ENCODE measurements around the gene PRDX5. TPM values are rescaled to one million over a fixed set of nuclear protein-coding genes. Genes with fewer than 3 reads are reported as not detected.

The PRDX5 gene
- total RNA-seq, 2 experiments from 2014 or later = 156 to 164 TPM

DNA sequence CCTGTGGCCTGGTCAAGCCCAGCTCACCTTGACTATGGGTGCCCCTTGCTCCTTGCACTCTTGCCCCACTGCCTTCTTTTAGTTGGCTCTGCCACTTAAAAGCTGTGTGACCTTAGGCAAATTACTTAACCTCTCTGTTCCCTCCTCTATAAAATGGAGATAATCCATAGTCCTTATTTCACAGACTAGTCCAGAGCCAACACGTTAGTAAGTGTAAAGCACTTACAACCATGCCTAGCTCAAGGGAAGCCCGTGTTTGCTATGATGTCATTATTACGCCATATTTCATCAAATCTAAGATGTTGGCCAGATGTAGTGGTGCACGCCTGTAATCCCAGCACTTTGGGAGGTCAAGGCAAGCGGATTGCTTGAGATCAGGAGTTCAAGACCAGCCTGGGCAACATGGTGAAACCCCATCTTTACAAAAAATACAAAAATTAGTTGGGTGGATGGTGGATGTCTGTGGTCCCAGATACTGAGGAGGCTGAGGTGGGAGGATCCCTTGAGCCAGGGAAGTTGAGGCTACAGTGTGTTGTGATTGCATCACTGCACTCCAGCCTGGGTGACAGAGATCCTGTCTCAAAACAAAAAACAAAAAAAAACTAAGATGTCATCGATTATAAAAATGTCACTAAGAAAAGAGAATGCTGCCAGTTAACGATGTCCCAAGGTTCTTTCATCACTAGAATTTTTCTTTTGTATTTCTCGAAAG lies 19.8 kb downstream of the PRDX5 start:
- CTCF ChIA-PET = interaction anchor here (0.7 to 1.8 kb wide), 2 partner anchors 20 to 338 kb away, joined by 4 to 8 read pairs; partner anchors contain the start of genes PRDX5 and TRMT112
- Mint-ChIP-seq H3K27ac (peak overlapping the region; percentile 38), H3K4me3 (no peak overlapping the region), H3K27me3 (no peaks in the 10 kb centered on the region), H3K9me3 (no peaks in the 10 kb centered on the region), H3K4me1 (ENCODE audit: low read depth) (peaks cover 45% of the 10 kb centered on the region), H3K36me3 (peaks cover 23% of the 10 kb centered on the region)
- no peak for DNase-seq
- POLR2A ChIA-PET = no interaction called here
- intact Hi-C loops (cut with micrococcal nuclease) = no loop called here

GRCh38 chr11:64338716-64339115 lies 20.8 kb downstream of the PRDX5 start:
- no peaks in the 10 kb centered on the region for H3K9me3 Mint-ChIP-seq
- H3K27me3 Mint-ChIP-seq = no peaks in the 10 kb centered on the region
- H3K4me3 Mint-ChIP-seq = peak overlapping the region; percentile 91
- DNase-seq = no peak
- ChIA-PET POLR2A (interaction anchor here (1.7 kb wide), 1 partner anchor 21 kb away, joined by 15 read pairs; the partner anchor contains the start of genes PRDX5 and TRMT112), CTCF (interaction anchor here (0.6 to 1.8 kb wide), 4 partner anchors 12 to 339 kb away, joined by 3 to 8 read pairs (median 4); partner anchors contain the start of genes PRDX5 and TRMT112)
- H3K36me3 Mint-ChIP-seq = peaks cover 23% of the 10 kb centered on the region
- H3K4me1 Mint-ChIP-seq (ENCODE audit: low read depth) = peaks cover 47% of the 10 kb centered on the region
- peak overlapping the region; percentile 95 for H3K27ac Mint-ChIP-seq
- intact Hi-C loops (cut with micrococcal nuclease) = no loop called here

DNA sequence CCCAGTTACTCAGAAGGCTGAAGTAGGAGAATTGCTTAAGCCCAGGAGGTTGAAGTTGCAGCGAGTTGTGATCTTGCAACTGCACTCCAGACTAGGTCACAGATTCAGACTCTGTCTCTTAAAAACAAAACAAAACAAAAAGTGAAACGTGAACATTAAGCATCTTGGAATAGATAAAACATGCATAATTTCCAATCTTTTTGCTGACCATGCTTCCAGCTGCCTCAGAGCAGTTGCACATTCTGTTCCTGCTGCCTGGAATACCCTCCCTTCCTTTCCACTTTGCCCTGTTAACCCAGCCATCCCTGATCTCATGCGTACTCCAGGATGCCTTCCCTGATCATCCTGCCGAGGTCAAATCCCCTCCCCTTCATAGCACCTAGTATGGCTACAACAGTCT lies 21.4 kb downstream of the PRDX5 start:
- H3K27me3 Mint-ChIP-seq = no peaks in the 10 kb centered on the region
- POLR2A ChIA-PET = interaction anchor here (0.5 to 1.7 kb wide), 2 partner anchors 14 to 22 kb away, joined by 3 to 15 read pairs; partner anchors contain the start of genes PRDX5 and TRMT112

DNA sequence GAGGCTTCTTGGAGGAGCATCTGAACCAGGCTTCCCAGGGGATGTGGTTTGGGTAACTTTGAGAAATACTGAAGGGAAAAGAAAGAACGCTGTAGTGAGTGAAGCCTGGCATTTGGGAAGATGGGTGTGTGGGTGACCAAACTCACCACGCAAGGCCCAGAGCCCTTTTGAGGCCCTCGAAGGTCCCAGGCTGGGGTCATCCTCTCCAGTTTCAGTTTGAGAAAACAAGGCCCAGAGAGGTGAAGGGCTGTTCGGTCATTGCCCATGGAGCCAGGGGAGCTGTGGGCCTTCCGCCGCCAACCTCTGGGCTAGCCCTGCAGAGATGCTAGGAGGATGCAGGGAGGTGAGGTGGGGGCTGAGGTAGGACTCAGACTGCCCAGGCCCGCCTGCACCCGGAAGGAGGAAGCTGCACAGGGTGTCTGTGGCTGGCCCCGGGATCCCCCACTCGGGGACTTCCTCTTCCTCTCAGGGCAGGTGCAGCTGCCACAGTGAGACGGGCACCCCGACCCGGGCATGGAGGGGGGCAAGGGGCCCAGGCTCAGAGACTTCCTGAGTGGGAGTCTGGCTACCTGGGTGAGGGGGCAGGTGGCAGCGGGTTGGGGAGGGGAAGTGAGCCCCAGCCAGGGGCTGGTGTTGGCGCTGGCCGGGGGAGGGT lies 22.0 kb downstream of the PRDX5 start, which contains the start of gene CCDC88B:
Gene CCDC88B, plus strand, starts transcription at position 451 of the 655 bp plus-strand sequence. Its CDS starts 63 bp downstream, at position 514.
- Mint-ChIP-seq H3K27ac (peak within 1 kb of the TSS; percentile 95), H3K4me1 (ENCODE audit: low read depth) (peaks cover 46% of the 10 kb centered on the region), H3K27me3 (no peaks in the 10 kb centered on the region), H3K9me3 (no peaks in the 10 kb centered on the region), H3K4me3 (peak within 1 kb of the TSS; percentile 91), H3K36me3 (peaks cover 25% of the 10 kb centered on the region)
- DNase-seq = peak; percentile 92
- CTCF ChIA-PET = interaction anchor here (1.1 to 3.6 kb wide), 5 partner anchors 8 to 177 kb away, joined by 3 to 34 read pairs (median 9); partner anchors contain the start of genes PRDX5 and TRMT112
- intact Hi-C loops (cut with micrococcal nuclease) = loop anchor here (1.0 kb wide), 1 partner anchor 23 kb away; the partner anchor contains the start of gene TRMT112
- POLR2A ChIA-PET = interaction anchor here (0.5 to 1.7 kb wide), 3 partner anchors 15 to 93 kb away, joined by 3 to 15 read pairs (median 3); partner anchors contain the start of genes PPP1R14B, PRDX5 and TRMT112

More for the DNA sequence above, 21.4 kb downstream of the PRDX5 start:
- CTCF ChIA-PET = interaction anchor here (1.1 to 3.6 kb wide), 4 partner anchors 7 to 177 kb away, joined by 3 to 34 read pairs (median 6); partner anchors contain the start of genes PRDX5 and TRMT112
- DNase-seq = no peak
- Mint-ChIP-seq H3K9me3 (no peaks in the 10 kb centered on the region), H3K4me3 (peak overlapping the region; percentile 91), H3K36me3 (peaks cover 26% of the 10 kb centered on the region), H3K4me1 (ENCODE audit: low read depth) (peaks cover 47% of the 10 kb centered on the region), H3K27ac (peak overlapping the region; percentile 95)
- intact Hi-C loops (cut with micrococcal nuclease) = no loop called here

DNA sequence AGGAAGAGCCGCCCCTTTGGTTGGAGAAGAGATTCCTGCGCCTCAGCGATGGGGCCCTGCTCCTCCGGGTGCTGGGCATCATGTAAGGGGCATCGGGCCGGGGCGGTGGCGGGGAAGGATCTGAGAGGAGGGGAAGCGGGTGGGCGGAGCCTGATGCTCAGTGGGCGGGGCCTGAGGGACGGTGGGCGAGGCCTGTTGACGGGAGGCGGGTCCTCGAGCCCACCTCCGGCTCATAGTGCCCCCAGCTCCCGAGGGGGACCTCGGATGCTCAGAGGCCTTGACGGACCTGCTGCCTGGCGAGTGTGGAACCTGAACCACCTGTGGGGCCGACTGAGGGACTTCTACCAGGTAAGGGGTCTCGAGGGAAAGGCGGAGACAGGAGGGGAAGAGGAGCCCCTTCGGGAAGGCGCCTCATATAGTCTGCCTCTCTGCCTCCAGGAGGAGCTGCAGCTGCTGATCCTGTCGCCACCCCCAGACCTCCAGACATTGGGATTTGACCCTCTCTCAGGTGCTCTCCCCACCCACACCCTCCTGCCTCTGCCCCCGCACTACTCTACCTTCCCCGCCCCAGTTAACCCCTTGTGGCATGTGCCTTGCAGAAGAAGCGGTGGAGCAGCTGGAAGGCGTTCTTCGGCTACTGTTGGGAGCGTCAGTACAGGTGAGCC lies 22.9 kb downstream of the PRDX5 start:
- Mint-ChIP-seq H3K27ac (peak overlapping the region; percentile 95), H3K36me3 (peaks cover 28% of the 10 kb centered on the region), H3K27me3 (no peaks in the 10 kb centered on the region), H3K9me3 (no peaks in the 10 kb centered on the region), H3K4me1 (ENCODE audit: low read depth) (peaks cover 43% of the 10 kb centered on the region), H3K4me3 (peak overlapping the region; percentile 91)
- intact Hi-C loops (cut with micrococcal nuclease) = loop anchor here (1.0 kb wide), 1 partner anchor 24 kb away; the partner anchor contains the start of gene TRMT112
- CTCF ChIA-PET = interaction anchor here (1.8 to 3.6 kb wide), 4 partner anchors 9 to 108 kb away, joined by 6 to 34 read pairs (median 21); partner anchors contain the start of genes PRDX5 and TRMT112
- DNase-seq = peak; percentile 87
- POLR2A ChIA-PET = interaction anchor here (0.6 to 2.1 kb wide), 4 partner anchors 12 to 99 kb away, joined by 3 to 6 read pairs (median 3); partner anchors contain the start of gene PPP1R14B

DNA sequence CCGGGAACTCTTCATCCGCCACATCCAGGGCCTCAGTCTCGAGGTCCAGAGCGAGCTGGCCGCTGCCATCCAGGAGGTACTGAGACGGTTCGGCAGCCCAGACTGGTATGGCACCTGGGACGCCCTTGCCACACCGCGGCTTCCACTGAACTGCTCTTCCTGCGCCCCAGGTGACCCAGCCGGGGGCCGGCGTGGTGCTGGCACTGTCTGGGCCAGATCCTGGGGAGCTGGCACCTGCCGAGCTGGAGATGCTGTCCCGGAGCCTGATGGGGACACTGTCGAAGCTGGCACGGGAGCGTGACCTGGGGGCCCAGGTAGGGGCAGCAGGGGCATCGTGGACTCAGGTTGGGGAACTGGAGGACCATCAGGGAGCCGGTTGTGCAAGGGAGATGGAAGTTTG lies 23.5 kb downstream of the PRDX5 start:
- Mint-ChIP-seq H3K4me1 (ENCODE audit: low read depth) (peaks cover 42% of the 10 kb centered on the region), H3K9me3 (no peaks in the 10 kb centered on the region), H3K4me3 (peak overlapping the region; percentile 91), H3K36me3 (peaks cover 31% of the 10 kb centered on the region), H3K27me3 (no peaks in the 10 kb centered on the region), H3K27ac (peak overlapping the region; percentile 42)
- POLR2A ChIA-PET = interaction anchor here (0.8 to 2.1 kb wide), 4 partner anchors 12 to 100 kb away, joined by 3 to 6 read pairs (median 3); no protein-coding TSS in a partner anchor
- CTCF ChIA-PET = interaction anchor here (1.6 to 3.6 kb wide), 5 partner anchors 9 to 108 kb away, joined by 5 to 34 read pairs (median 9); partner anchors contain the start of genes PRDX5 and TRMT112
- DNase-seq = no peak
- intact Hi-C loops (cut with micrococcal nuclease) = no loop called here

DNA sequence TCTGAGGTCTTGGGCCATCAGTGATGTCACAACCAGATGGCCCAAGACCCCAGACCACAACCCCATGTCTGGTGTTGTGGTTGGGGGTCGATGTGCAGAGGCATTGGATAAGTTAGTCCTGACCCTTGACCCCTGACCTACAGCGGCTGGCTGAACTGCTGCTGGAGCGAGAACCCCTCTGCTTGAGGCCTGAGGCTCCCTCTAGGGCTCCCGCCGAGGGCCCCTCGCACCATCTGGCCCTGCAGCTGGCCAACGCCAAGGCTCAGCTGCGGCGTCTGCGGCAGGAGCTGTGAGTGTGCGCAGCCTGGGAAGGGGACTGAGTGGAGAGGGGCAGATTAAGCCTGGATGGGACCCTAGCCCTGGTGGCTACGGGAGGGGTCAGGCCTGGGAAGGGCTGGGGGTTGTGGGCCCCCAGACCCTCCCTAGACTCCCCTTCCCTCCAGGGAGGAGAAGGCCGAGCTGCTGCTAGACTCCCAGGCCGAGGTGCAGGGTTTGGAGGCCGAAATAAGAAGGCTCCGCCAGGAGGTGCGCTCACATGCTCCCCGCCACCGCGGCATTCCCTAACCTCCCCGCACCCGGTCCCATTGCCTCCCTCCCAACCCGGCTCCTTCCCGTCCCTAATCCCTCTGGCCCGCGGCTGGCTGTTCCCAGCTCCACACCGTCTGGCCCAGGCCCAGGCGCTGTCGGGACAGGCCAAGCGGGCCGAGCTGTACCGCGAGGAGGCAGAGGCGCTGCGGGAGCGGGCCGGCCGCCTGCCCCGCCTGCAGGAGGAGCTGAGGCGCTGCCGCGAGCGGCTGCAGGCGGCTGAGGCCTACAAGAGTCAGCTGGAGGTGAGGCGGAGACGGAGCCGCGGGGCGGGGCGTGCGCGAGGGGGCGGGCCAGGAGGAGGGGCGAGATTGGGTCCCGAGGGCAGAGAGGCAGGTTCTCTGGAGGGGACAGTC lies 24.2 kb downstream of the PRDX5 start:
- Mint-ChIP-seq H3K4me1 (ENCODE audit: low read depth) (peaks cover 42% of the 10 kb centered on the region), H3K4me3 (peak overlapping the region; percentile 37), H3K9me3 (no peaks in the 10 kb centered on the region), H3K27me3 (no peaks in the 10 kb centered on the region), H3K27ac (no peak overlapping the region), H3K36me3 (peaks cover 31% of the 10 kb centered on the region)
- intact Hi-C loops (cut with micrococcal nuclease) = loop anchor here (1.0 to 2.0 kb wide), 2 partner anchors 17 to 37 kb away; partner anchors contain the start of genes ESRRA and RPS6KA4
- ChIA-PET CTCF (interaction anchor here (0.6 to 3.6 kb wide), 11 partner anchors 10 to 138 kb away, joined by 3 to 34 read pairs (median 5); partner anchors contain the start of genes PRDX5 and TRMT112), POLR2A (interaction anchor here (0.8 to 2.1 kb wide), 4 partner anchors 11 to 24 kb away, joined by 3 to 6 read pairs (median 3); partner anchors contain the start of gene PRDX5)
- peak; percentile 96 for DNase-seq

- no peaks in the 10 kb centered on the region for H3K9me3 Mint-ChIP-seq
- ChIA-PET CTCF (interaction anchor here (0.6 to 3.6 kb wide), 10 partner anchors 11 to 139 kb away, joined by 3 to 34 read pairs (median 4); partner anchors contain the start of genes PRDX5 and TRMT112), POLR2A (interaction anchor here (0.9 to 2.1 kb wide), 2 partner anchors 15 to 25 kb away, joined by 3 to 6 read pairs; partner anchors contain the start of gene PRDX5)
- DNase-seq = no peak
- peaks cover 42% of the 10 kb centered on the region for H3K4me1 Mint-ChIP-seq (ENCODE audit: low read depth)
- H3K36me3 Mint-ChIP-seq = peaks cover 27% of the 10 kb centered on the region
- H3K4me3 Mint-ChIP-seq = no peak overlapping the region
- H3K27ac Mint-ChIP-seq = no peak overlapping the region
- no peaks in the 10 kb centered on the region for H3K27me3 Mint-ChIP-seq
- intact Hi-C loops (cut with micrococcal nuclease) = loop anchor here (1.0 to 2.0 kb wide), 2 partner anchors 16 to 38 kb away; partner anchors contain the start of genes ESRRA and RPS6KA4
Observed at GRCh38 chr11:64342869-64343745, 25.2 kb downstream of the PRDX5 start.

DNA sequence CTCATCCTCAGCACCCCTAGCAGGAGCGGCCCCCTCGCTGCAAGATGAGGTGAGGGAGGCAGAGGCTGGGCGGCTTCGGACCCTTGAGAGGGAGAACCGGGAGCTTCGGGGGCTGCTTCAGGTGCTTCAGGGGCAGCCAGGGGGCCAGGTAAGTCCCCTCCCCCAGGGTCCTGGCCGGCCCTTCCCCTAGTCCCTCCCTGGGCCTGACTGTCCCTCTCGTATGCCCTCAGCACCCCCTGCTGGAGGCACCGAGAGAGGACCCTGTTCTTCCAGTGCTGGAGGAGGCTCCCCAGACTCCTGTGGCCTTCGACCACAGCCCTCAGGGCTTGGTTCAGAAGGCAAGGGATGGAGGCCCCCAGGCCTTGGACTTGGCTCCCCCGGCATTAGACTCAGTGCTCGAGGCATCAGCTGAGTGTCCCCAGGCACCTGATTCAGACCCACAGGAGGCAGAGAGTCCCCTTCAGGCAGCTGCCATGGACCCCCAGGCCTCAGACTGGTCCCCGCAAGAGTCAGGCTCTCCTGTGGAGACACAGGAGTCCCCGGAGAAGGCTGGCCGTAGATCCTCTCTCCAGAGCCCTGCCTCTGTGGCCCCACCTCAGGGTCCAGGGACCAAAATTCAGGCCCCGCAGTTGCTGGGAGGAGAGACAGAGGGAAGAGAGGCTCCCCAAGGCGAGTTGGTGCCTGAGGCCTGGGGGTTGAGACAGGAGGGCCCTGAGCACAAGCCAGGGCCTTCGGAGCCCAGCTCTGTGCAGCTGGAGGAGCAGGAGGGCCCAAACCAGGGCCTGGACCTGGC lies 26.0 kb downstream of the PRDX5 start:
- Mint-ChIP-seq H3K36me3 (peaks cover 22% of the 10 kb centered on the region), H3K27me3 (no peaks in the 10 kb centered on the region), H3K9me3 (no peaks in the 10 kb centered on the region), H3K4me3 (no peak overlapping the region), H3K27ac (no peak overlapping the region), H3K4me1 (ENCODE audit: low read depth) (peaks cover 35% of the 10 kb centered on the region)
- intact Hi-C loops (cut with micrococcal nuclease) = loop anchor here (2.0 kb wide), 1 partner anchor 15 kb away; the partner anchor contains the start of gene RPS6KA4
- ChIA-PET POLR2A (no interaction called here), CTCF (no interaction called here)
- peak; percentile 25 for DNase-seq

Measured in activated CD4-positive, alpha-beta memory T cell treated with anti-CD3 and anti-CD28 coated beads for 36 hours (primary cell).